Heart left ventricle (tissue), 13 donors: ENCODE measurements around the gene PAK1.

ENCODE experiments used
- CTCF ChIP-seq, 12 donors: fragments of 200-600 bp; sonication (generic) in 4 of 12; IDR thresholded peaks; one replicate each; pipeline versions ENCODE4 v1.5.0 to v1.8.0; 2018 to 2022; ENCODE audit warnings: antibody characterized with exemption in 12 of 12, mild to moderate bottlenecking in 5 of 12
- POLR2A ChIP-seq, 2 donors: fragments of 450-650 bp; IDR thresholded peaks; one replicate each; pipeline ENCODE4 v1.6.1; 2017; ENCODE audit warnings: antibody characterized with exemption in 2 of 2, mild to moderate bottlenecking in 2 of 2, moderate library complexity in 2 of 2
- donor health status: ischemic (EF 13 %, LVEDD 7.1; RV severe dilation, severe dysfunction).
- donor health status: DM: no; HTN: yes; CAD: no.
- donor health status: DM: no; HTN: no; CAD: no.
- donor health status: ischemic (EF 25% LVEDD 6.9; RV normal size, moderate dysfunction).
- donor health status: ischemic (EF 25% LVEDD 5.7; RV mildly dilated, moderate dysfunction).
- donor health status: ischemic (EF 35%, LVEDD 5.7; RV mildly dilated, moderate dysfunction).
- donor health status: nonischemic (EF 11% LVEDD 7.7; RV severe dilation, severe dysfunction).
- donor health status: DM: yes; HTN: yes; CAD: no.
- donor health status: PGD.
- donor health status: ischemic (EF 29% LVEDD 5.4; RV normal size, mild dysfunction).
- donor health status: nonischemic (EF 23%, LVEDD 6.1; RV moderate dilation, normal function).

DNA sequence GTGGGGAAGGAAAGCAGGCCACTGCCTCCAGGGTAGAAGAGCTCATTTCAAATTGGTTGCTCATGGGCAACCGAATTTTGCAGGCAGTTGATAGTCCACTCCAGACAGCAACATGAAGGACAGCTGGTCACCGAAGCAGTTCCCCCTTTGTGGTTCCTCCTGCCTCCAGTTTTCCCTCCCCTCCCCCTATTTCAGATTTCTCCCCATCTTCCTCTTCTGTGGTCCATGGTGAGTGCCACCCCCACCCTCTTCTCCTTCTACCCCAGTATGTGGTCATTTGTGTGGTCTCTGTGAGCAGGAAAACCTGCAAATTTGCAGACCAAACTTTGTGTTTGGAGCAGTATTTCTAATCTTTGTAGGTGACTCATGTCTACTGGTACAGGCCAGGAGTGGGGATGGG lies 38.2 kb upstream of the PAK1 start:
- TF ChIP-seq CTCF (IDR thresholded peaks at IDR 0.05) (no peak), POLR2A (IDR thresholded peaks at IDR 0.05) (no peak)
